AG09309 (cell line): ENCODE measurements around the gene RFX4.

ENCODE experiments used
- DNase-seq: peaks from one replicate; pipeline ENCODE4 v3.0.0-alpha.2; 2010; ENCODE audit warnings: low read depth
- H3K4me3 ChIP-seq: 2 replicates; pipeline ENCODE4 v1.5.1; 2011; ENCODE audit warnings: mild to moderate bottlenecking, low read depth, low read length, moderate library complexity; ENCODE audit not compliant: control insufficient read depth
- TF ChIP-seq, protein P1 (sequence below): IDR thresholded peaks from 2 replicates; pipeline ENCODE4 v1.5.1; 2011; ENCODE audit warnings: mild to moderate bottlenecking, low read depth, low read length, inconsistent platforms; ENCODE audit not compliant: insufficient read depth, control insufficient read depth; ENCODE audit errors: missing control alignments

RFX4 gene

DNA sequence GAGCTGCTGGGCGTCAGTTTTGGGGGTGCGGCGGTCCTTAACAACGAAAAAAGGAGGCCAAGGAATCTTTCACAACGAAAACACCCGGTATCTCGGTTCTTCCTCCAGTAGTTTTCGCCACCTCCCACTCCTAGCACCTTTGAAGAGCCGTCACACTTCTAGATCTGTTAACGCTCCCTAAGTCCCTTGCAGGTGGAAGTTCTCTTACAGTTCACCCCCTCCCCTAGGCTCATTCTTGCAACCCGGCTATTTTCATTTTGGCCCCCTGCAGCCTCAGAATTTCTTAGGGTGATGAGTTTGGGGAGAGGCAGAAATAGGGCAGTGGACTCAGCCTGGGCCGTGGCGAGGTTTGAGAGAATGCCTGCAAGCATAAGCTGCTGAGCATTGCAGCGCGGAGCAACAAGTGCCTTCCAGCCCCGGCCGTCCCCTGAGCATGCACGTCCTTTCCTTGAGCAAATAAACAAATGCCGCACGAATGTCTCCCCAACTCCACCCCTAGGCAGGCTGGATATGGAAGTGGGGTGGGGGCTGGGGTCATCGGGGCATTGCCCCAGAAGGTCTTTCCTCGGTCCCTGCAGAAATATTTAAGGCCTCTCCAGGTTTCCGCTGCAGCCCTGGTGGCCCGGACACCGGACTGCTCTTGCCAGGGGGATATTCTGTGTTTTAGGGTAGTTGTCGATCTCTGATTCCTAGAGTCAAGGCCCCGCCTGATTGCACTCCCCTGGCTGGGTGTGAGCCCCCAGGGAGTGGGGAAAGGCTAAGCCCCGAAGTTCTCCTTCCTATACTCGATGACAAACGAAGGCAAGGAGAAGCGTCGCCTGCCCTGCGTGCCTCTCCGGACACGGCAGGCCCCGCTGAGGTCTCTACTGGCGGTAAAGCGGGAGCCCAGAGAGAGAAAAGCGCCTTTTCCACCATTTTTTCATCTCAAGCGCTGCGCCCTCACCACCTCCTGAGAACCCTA lies 1.6 kb downstream of the RFX4 start:
- DNase-seq, result no peak
- no peak overlapping the region for H3K4me3 ChIP-seq
- TF ChIP-seq, protein P1, sequence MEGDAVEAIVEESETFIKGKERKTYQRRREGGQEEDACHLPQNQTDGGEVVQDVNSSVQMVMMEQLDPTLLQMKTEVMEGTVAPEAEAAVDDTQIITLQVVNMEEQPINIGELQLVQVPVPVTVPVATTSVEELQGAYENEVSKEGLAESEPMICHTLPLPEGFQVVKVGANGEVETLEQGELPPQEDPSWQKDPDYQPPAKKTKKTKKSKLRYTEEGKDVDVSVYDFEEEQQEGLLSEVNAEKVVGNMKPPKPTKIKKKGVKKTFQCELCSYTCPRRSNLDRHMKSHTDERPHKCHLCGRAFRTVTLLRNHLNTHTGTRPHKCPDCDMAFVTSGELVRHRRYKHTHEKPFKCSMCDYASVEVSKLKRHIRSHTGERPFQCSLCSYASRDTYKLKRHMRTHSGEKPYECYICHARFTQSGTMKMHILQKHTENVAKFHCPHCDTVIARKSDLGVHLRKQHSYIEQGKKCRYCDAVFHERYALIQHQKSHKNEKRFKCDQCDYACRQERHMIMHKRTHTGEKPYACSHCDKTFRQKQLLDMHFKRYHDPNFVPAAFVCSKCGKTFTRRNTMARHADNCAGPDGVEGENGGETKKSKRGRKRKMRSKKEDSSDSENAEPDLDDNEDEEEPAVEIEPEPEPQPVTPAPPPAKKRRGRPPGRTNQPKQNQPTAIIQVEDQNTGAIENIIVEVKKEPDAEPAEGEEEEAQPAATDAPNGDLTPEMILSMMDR, result no peak

DNA sequence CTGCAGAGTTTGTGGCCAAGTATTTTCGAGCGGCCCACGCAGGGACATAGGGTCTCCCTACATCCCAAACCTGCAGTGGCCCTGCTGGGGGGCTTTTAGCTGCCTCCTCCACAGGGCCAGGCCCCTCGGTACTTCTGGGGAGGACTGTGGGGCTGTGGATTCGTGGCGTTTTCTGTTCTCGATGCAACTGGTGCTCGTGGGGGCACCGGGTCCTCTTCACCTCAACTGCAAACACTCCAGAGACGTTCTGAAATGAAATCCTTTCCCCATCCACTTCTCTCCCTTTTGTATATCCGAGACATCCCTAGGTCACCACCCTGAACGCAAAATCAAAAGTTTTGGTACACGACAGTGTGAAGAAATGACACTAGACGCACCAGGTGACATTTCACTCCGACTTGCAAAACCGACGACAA lies 2.3 kb downstream of the RFX4 start:
- TF ChIP-seq, protein P1, result no peak
- H3K4me3 ChIP-seq, result no peak overlapping the region

DNA sequence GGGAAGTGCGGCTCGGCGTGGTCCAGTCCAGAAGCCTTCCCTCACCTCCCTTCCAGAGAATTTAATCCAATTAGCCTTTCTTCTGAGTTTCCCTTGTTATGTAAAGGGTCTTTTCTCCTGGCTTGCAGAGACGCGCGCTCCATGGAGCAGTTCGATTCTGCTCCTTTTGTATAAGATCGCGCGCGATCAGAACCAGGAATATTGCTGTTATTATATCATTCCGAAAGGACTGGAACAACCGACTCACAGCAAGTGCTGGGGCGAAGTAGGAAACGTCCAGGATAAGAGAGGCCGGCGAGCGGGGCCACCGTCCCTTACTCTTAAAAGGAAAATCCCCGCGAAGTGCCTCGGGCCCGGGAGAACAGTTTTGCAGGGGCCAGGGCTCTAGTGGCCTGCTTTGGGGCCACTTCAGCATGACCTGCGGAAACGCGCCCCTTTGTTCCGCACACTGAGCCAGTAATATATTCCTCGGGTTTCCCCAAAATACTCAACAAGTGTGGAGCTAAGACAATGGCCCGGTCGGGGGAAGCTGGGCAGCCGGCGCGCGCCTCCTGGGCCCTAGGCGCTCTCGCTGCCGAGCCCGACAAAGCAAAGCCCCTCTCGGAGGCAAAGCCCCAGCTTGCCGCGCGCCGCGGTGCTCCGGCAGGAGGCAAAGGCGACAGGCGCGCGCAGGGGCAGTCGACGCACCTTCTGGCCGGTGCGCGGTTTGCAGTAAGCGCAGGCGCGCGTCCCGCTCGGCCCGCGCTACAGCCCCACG lies 2.9 kb downstream of the RFX4 start:
- no peak overlapping the region for H3K4me3 ChIP-seq
- DNase-seq, result no peak
- TF ChIP-seq, protein P1, result no peak

More for the DNA sequence above, 2.3 kb downstream of the RFX4 start:
- no peak for DNase-seq

DNA sequence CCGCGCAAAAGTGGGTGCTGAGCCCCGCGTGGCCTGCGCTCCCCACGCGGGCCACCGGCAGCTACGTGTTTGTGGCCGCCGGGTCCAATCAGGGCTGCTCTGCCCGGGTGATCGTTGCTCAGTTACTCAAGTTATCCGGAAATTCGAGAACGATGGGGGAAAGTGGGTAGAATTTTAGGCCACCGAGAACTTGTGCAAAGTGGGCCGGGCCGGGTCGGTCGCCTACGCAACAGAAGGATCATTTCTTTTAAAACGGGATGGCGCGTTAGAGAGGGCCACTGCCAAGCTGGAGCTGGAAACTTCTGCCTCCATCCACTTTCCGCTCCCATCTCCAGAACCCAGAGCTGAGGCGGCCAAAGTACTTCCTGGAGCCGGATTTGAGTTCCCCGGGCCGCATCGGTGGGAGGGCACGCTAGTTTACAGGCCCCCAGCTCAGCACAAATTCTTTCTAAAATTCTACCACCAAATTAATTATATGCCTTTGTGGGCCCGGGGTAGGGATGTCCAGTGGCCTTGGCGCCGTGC lies 3.5 kb downstream of the RFX4 start:
- no peak overlapping the region for H3K4me3 ChIP-seq
- TF ChIP-seq, protein P1, result no peak
- DNase-seq, result no peak

DNA sequence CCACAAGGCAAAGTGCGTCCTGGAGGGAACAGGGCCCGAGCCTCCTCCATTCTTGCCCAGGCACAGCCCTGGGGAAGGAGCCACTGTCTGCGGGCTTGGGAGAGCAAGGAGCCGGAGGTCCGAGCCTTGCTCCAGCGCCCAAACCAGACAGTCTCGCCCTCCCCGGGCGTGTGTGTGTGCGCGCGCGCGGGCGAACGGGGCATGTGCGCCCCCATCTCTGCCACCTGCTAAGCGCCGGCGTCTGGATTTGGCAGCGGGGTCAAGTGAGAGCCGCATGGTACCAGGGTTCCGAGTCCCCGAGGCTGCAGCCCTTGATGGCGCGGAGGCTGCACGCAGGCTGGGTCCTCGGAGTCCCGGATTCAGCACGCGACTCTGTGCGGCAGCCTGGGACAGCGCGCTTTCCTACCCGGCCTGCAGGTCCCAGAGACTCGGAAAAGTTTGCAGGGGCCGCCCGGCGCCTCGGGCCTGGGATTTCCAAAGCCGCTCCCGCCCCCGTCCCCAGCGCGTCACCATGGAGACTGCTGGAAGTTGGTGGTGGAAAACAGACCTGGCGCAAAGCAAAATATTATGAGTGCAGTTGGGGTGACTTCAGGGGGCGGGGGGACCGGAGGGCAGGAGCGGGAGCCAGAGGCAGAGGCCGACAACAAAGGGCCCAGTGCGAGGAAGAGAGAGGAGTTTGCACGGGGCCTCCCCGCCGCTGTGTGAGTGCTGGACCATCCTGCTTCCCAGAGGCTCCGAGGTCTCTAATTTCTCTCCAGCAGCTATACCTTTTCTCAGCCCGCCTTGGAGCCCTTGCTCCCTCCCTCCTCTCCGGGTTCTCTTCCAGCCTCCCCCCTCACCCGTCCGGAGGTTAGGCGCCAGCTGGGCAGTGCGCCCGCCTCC lies 4.2 kb downstream of the RFX4 start:
- H3K4me3 ChIP-seq, result no peak overlapping the region
- DNase-seq, result no peak
- TF ChIP-seq, protein P1, result no peak

DNA sequence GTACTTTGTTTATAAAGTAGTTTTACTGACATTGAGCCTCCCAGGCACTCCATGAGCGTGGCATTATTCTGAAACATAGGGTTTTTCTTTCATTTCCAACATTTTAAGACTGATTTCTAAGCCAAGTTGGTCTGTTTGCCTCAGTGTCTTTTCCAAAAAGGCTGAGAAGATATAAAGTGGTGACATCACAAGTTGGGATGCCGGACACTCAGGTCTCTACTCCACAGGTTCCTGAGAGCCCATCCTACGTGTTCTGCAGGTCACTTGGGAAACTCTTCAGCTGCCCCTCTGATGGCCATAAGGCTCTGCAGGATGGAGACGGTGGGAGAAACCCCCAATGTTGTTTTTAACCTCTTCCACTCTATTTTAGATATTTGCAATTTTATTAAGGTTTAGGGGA lies 6.0 kb downstream of the RFX4 start:
- TF ChIP-seq, protein P1, result no peak
- no peak overlapping the region for H3K4me3 ChIP-seq
- DNase-seq, result no peak
